Activated CD4-positive, alpha-beta T cell treated with anti-CD3 and anti-CD28 coated beads, Interleukin-2, Interleukin-4, amounts not matched to agents 100 ng/mL and 50 ng/mL, durations not matched to agents 16 hours and 8 hours (primary cell): Measurements from ENCODE around the gene KIAA1217.

Experiments used
- DNase-seq: peaks from one replicate; pipeline ENCODE4 v3.0.0-alpha.2; 2020; ENCODE audit warnings: low spot score

KIAA1217 gene

GRCh38 chr10:24406809-24407483 is 198.0 kb downstream of the KIAA1217 start:
- no peak for DNase-seq

- DNase-seq: no peak
Observed at GRCh38 chr10:24407928-24408327, 199.0 kb downstream of the KIAA1217 start.

GRCh38 chr10:24408365-24408764 is 199.4 kb downstream of the KIAA1217 start:
- no peak for DNase-seq

GRCh38 chr10:24414597-24414996 is 205.7 kb downstream of the KIAA1217 start:
- no peak for DNase-seq

- DNase-seq: no peak
Observed at GRCh38 chr10:24415455-24416125, 206.7 kb downstream of the KIAA1217 start.

- no peak for DNase-seq
Observed at GRCh38 chr10:24416248-24416647, 207.3 kb downstream of the KIAA1217 start.

GRCh38 chr10:24417053-24417452 is 208.1 kb downstream of the KIAA1217 start:
- DNase-seq: no peak

- DNase-seq: no peak
Observed at GRCh38 chr10:24418532-24418931, 209.6 kb downstream of the KIAA1217 start.

- DNase-seq: no peak
Observed at GRCh38 chr10:24419066-24419465, 210.1 kb downstream of the KIAA1217 start.

- no peak for DNase-seq
Observed at GRCh38 chr10:24425151-24425550, 216.2 kb downstream of the KIAA1217 start.

- DNase-seq: no peak
Observed at GRCh38 chr10:24427678-24428409, 218.9 kb downstream of the KIAA1217 start.

- DNase-seq: no peak
Observed at GRCh38 chr10:24428410-24428782, 219.5 kb downstream of the KIAA1217 start.

- no peak for DNase-seq
Observed at GRCh38 chr10:24430591-24430990, 221.7 kb downstream of the KIAA1217 start.

- no peak for DNase-seq
Observed at GRCh38 chr10:24432478-24433416, 223.8 kb downstream of the KIAA1217 start.

- no peak for DNase-seq
Observed at GRCh38 chr10:24433705-24434104, 224.8 kb downstream of the KIAA1217 start.

- DNase-seq: peak; percentile 15
Observed at GRCh38 chr10:24434961-24435360, 226.0 kb downstream of the KIAA1217 start.

- no peak for DNase-seq
Observed at GRCh38 chr10:24435374-24435773, 226.4 kb downstream of the KIAA1217 start.

- no peak for DNase-seq
Observed at GRCh38 chr10:24437302-24437701, 228.4 kb downstream of the KIAA1217 start.

GRCh38 chr10:24438800-24439199 is 229.9 kb downstream of the KIAA1217 start:
- no peak for DNase-seq

- DNase-seq: no peak
Observed at GRCh38 chr10:24439935-24440334, 231.0 kb downstream of the KIAA1217 start.

GRCh38 chr10:24440817-24441797 is 232.2 kb downstream of the KIAA1217 start:
- DNase-seq: no peak
